ENCODE data around the gene XPO5. TPM values are rescaled to one million over a fixed set of nuclear protein-coding genes. Genes with fewer than 3 reads are reported as not detected.

Gene XPO5
- total and polyA plus RNA-seq, 2 of the 4 experiments (the other 2 are of a cell fraction): 29.0 to 30.1 TPM

DNA sequence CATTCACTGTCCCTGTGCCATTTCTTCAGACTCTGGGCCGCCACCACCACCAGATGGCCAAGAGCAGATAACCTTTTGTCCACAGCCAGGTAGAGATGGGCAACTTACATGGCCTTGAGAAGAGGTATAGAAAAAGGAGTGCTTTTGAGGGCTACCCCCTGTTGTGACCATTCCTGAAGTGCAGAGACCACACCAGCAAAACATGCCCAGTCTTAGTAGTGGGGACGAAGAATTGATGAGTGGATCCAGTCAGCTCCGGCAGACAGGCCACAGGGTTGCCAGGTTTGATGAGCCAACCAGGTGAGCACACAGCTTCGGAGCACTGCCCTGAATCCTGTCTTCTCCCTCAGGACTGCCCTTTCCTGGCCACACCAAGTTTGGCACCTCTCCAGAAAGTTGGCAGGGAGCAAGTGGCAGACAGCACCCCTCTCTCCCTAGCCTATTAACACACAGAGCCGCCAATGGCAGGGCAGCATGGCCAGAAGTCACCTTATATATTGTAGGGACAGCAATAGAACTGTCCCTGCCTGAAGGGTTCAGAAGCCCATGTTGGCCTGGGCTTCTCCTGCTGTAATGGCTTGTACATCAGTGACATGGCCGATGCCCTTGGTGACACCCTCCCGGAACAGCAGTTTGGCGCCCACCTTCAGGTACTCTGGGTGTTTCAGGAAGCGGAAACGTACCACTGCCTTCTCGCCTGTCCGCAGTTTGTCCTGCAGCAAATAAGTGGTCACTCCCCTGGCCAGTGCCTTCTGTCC is 45.4 kb upstream of the XPO5 start:
- H3K23ac ChIP-seq (ENCODE audit: low read depth, low read length): no peak overlapping the region
- H4K91ac ChIP-seq (ENCODE audit: insufficient read depth, low read depth, low read length): no peak overlapping the region
- peaks cover 63% of the 10 kb centered on the region for H3K36me3 ChIP-seq (ENCODE audit: control insufficient read depth, insufficient read depth, low read length)
- H3K4me1 ChIP-seq (ENCODE audit: control insufficient read depth, insufficient read depth, low read length): no peaks in the 10 kb centered on the region
- H2BK120ac ChIP-seq (ENCODE audit: low read depth, low read length): no peak overlapping the region
- ATAC-seq (ENCODE audit: low read depth): no peak
- H3K9ac ChIP-seq (ENCODE audit: low read depth, low read length): no peak overlapping the region
- CTCF ChIA-PET: no interaction called here
- H2BK20ac ChIP-seq (ENCODE audit: low read depth, low read length): no peak overlapping the region
- no peak overlapping the region for H3K27ac ChIP-seq (ENCODE audit: insufficient read depth, low read length)
- no peak overlapping the region for H4K8ac ChIP-seq (ENCODE audit: low read depth in 2 of 2, low read length in 2 of 2)
- dilution Hi-C loops (cut with HindIII; ENCODE audit: low sequenced_read_pairs, unreplicated experiment) (no loop called here), in situ Hi-C loops (cut with MboI; ENCODE audit: low sequenced_read_pairs) (no loop called here), intact Hi-C loops (cut with micrococcal nuclease) (no loop called here)
- H3K79me1 ChIP-seq (ENCODE audit: low read depth in 1 of 2, low read length in 2 of 2): peaks cover 38 to 65% of the 10 kb centered on the region in 2 experiments
- H2BK15ac ChIP-seq (ENCODE audit: low read depth, low read length): no peak overlapping the region
- no peaks in the 10 kb centered on the region; the same call in 1 of the 2 replicates for H4K20me1 ChIP-seq (ENCODE audit: insufficient read depth, low read length)
- peaks cover 27% of the 10 kb centered on the region for H3K9me1 ChIP-seq (ENCODE audit: insufficient read depth, low read length)
- no peak overlapping the region for H2AK5ac ChIP-seq (ENCODE audit: low read depth, low read length)
- no peak overlapping the region for H3K4ac ChIP-seq (ENCODE audit: low read depth, low read length)
- WGBS, 2 experiments (ENCODE audit: extremely low coverage in 2 of 2, insufficient read length in 1 of 2): no CpG with 5 or more reads among the region's 12 CpGs
- no peak overlapping the region for H2AFZ ChIP-seq (replicated peaks; ENCODE audit: low read length, poor library complexity)
- no peak overlapping the region for H3K4me2 ChIP-seq (ENCODE audit: low read depth, low read length)
- no peak overlapping the region for H3K18ac ChIP-seq (ENCODE audit: low read depth, low read length)
- H3K27me3 ChIP-seq (ENCODE audit: control insufficient read depth, insufficient read depth, low read length): no peaks in the 10 kb centered on the region
- no peak for DNase-seq
- H2AK9ac ChIP-seq (replicated peaks; ENCODE audit: low read depth, low read length, poor library complexity): peak overlapping the region; percentile 25
- POLR2A ChIA-PET (ENCODE audit: unreplicated experiment): no interaction called here
- no peaks in the 10 kb centered on the region for H3K9me3 ChIP-seq (ENCODE audit: control insufficient read depth, insufficient read depth, low read length)
- no peak overlapping the region for H4K5ac ChIP-seq (ENCODE audit: low read depth, low read length)
- no TSS peak for BruUV-seq (replicated peaks)
- TF ChIP-seq CHD1 (IDR thresholded peaks at IDR 0.05; ENCODE audit: low read depth, low read length) (no peak), CEBPB (IDR thresholded peaks at IDR 0.05; ENCODE audit: low read depth, low read length) (no peak), NFE2L2 (IDR thresholded peaks at IDR 0.05; ENCODE audit: low read depth, low read length) (no peak), FOS (IDR thresholded peaks at IDR 0.05; ENCODE audit: low read depth, low read length) (no peak), BHLHE40 (IDR thresholded peaks at IDR 0.05; ENCODE audit: low read depth, low read length) (no peak), RCOR1 (IDR thresholded peaks at IDR 0.05; ENCODE audit: insufficient replicate concordance, low read length) (no peak), RFX5 (IDR thresholded peaks at IDR 0.05; ENCODE audit: low read depth, low read length) (no peak), MXI1 (IDR thresholded peaks at IDR 0.05; ENCODE audit: borderline replicate concordance, low read depth, low read length) (no peak), RAD21 (IDR thresholded peaks at IDR 0.05; ENCODE audit: low read length) (no peak), MAFK (IDR thresholded peaks at IDR 0.05; ENCODE audit: low read depth, low read length) (no peak), MAZ (IDR thresholded peaks at IDR 0.05; ENCODE audit: borderline replicate concordance, low read depth, low read length) (no peak), SMC3 (IDR thresholded peaks at IDR 0.05; ENCODE audit: low read depth, low read length) (no peak), POLR2A (IDR thresholded peaks at IDR 0.05; ENCODE audit: low read depth, low read length) (no peak)
- TF ChIP-seq, protein P1, sequence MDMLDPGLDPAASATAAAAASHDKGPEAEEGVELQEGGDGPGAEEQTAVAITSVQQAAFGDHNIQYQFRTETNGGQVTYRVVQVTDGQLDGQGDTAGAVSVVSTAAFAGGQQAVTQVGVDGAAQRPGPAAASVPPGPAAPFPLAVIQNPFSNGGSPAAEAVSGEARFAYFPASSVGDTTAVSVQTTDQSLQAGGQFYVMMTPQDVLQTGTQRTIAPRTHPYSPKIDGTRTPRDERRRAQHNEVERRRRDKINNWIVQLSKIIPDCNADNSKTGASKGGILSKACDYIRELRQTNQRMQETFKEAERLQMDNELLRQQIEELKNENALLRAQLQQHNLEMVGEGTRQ (IDR thresholded peaks at IDR 0.05; ENCODE audit: low read depth, low read length): no peak
- TF ChIP-seq, protein P2, sequence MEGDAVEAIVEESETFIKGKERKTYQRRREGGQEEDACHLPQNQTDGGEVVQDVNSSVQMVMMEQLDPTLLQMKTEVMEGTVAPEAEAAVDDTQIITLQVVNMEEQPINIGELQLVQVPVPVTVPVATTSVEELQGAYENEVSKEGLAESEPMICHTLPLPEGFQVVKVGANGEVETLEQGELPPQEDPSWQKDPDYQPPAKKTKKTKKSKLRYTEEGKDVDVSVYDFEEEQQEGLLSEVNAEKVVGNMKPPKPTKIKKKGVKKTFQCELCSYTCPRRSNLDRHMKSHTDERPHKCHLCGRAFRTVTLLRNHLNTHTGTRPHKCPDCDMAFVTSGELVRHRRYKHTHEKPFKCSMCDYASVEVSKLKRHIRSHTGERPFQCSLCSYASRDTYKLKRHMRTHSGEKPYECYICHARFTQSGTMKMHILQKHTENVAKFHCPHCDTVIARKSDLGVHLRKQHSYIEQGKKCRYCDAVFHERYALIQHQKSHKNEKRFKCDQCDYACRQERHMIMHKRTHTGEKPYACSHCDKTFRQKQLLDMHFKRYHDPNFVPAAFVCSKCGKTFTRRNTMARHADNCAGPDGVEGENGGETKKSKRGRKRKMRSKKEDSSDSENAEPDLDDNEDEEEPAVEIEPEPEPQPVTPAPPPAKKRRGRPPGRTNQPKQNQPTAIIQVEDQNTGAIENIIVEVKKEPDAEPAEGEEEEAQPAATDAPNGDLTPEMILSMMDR (conservative IDR thresholded peaks at IDR 0.05; ENCODE audit: low read depth, low read length): no peak
- TF ChIP-seq, protein P3, sequence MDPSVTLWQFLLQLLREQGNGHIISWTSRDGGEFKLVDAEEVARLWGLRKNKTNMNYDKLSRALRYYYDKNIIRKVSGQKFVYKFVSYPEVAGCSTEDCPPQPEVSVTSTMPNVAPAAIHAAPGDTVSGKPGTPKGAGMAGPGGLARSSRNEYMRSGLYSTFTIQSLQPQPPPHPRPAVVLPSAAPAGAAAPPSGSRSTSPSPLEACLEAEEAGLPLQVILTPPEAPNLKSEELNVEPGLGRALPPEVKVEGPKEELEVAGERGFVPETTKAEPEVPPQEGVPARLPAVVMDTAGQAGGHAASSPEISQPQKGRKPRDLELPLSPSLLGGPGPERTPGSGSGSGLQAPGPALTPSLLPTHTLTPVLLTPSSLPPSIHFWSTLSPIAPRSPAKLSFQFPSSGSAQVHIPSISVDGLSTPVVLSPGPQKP (IDR thresholded peaks at IDR 0.05; ENCODE audit: borderline replicate concordance, low read depth, low read length): no peak
- H2BK5ac ChIP-seq (ENCODE audit: low read depth, low read length, poor library complexity, severe bottlenecking): no peak overlapping the region
- no peak overlapping the region for H3K4me3 ChIP-seq (ENCODE audit: insufficient read depth, low read depth, low read length)
- no peak overlapping the region for H3K56ac ChIP-seq (ENCODE audit: extremely low read depth, insufficient read depth, low read length)
- H3K14ac ChIP-seq (replicated peaks; ENCODE audit: low read depth, low read length): no peak overlapping the region
